Stimulated activated memory B cell treated with anti-CD40 and anti-IgM and Interleukin-4, amounts not matched to agents 10 μg/mL and 1 μg/mL and 100 μg/mL, for 72 hours (primary cell): ENCODE data around the gene TRIM39.

Experiments used
- ATAC-seq: fragments of 150-1000 bp; cut with Tn5 transposase; 2 replicates; pipeline ENCODE4 v1.10.0; 2021
- H3K27ac Mint-ChIP-seq: one replicate; pipeline ENCODE4 v1.8.0; 2022; ENCODE audit warnings: mild to moderate bottlenecking, mixed read lengths
- H3K27me3 Mint-ChIP-seq: one replicate; pipeline ENCODE4 v1.8.0; 2022; ENCODE audit warnings: mixed read lengths
- H3K36me3 Mint-ChIP-seq: one replicate; pipeline ENCODE4 v1.8.0; 2022; ENCODE audit warnings: mixed read lengths
- H3K4me1 Mint-ChIP-seq: one replicate; pipeline ENCODE4 v1.8.0; 2022; ENCODE audit warnings: mixed read lengths
- H3K4me3 Mint-ChIP-seq: one replicate; pipeline ENCODE4 v1.8.0; 2022; ENCODE audit warnings: mild to moderate bottlenecking, moderate library complexity, mixed read lengths
- H3K9me3 Mint-ChIP-seq: one replicate; pipeline ENCODE4 v1.8.0; 2022; ENCODE audit warnings: mixed read lengths

The TRIM39 gene

DNA sequence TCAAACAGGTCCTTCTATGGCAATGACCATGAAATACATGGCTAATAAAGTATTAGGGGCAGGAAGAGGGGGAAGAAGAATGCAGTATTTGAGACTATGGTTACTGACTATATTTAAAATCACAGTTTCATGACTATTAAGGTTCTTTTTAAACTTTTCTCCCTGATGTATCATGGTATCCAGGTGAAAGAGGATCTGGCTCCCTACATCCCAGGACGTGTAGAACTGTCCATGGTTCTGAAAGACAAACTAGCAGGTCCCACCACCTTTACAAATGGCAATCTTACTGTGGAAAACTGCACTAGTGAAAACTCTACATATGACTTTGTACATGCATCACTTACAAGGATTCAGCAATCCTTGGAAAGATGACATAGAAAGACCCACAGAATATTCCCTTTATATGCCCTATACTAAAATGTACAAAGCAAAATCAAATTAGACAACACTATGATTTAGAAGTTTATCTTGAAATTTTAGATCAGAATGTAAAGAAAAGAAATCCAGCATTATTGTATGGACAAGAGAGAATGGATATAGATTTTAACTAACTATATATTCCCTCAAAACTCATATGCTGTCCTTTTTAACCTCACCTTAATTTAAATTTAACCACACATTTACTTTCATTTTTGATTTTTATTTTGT is 51.7 kb downstream of the TRIM39 start:
- no peak overlapping the region for H3K4me3 Mint-ChIP-seq
- H3K36me3 Mint-ChIP-seq, result no peaks in the 10 kb centered on the region
- H3K9me3 Mint-ChIP-seq, result no peaks in the 10 kb centered on the region
- no peaks in the 10 kb centered on the region for H3K4me1 Mint-ChIP-seq
- H3K27me3 Mint-ChIP-seq, result peaks cover 61% of the 10 kb centered on the region
- no peak overlapping the region for H3K27ac Mint-ChIP-seq
- no peak for ATAC-seq

DNA sequence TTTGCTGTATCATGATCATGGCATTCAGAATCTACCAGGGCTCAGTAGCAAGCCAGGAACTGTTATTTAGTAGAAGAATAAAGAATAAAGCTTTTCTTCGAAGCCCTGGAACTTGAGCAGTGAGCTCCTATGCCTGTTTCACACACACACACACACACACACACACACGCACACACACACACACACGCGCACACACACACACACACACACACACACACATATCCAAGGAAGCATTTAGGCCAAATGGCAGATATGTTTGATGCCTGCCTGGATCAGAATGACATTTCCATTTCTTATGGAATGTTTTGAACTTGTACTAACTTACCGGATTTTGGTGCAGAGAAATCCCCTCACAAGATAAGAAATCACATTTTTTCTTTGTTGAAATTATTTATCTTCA is 53.7 kb downstream of the TRIM39 start:
- Mint-ChIP-seq H3K4me1 (peaks cover 7% of the 10 kb centered on the region), H3K27ac (no peak overlapping the region), H3K36me3 (no peaks in the 10 kb centered on the region), H3K27me3 (peaks cover 62% of the 10 kb centered on the region), H3K9me3 (no peaks in the 10 kb centered on the region), H3K4me3 (no peak overlapping the region)
- no peak for ATAC-seq

DNA sequence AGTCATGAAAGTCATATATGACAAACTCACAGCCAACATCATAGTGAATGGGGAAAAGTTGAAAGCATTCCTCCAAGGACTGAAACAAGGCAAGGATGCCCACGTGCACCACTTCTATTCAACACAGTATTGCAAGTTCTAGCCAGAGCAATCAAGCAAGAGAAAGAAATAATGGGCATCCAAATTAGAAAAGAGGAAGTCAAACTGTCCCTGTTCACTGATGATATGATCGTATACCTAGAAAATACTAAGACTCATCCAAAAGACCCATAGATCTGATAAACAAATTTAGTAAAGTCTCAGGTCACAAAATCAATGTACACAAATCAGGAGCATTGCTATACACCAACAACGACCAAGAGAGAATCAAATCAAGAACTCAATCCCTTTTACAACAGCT is 59.4 kb downstream of the TRIM39 start:
- no peak overlapping the region for H3K4me3 Mint-ChIP-seq
- H3K4me1 Mint-ChIP-seq, result peaks cover 7% of the 10 kb centered on the region
- peaks cover 89% of the 10 kb centered on the region for H3K27me3 Mint-ChIP-seq
- ATAC-seq, result no peak
- H3K9me3 Mint-ChIP-seq, result no peaks in the 10 kb centered on the region
- no peaks in the 10 kb centered on the region for H3K36me3 Mint-ChIP-seq
- no peak overlapping the region for H3K27ac Mint-ChIP-seq

DNA sequence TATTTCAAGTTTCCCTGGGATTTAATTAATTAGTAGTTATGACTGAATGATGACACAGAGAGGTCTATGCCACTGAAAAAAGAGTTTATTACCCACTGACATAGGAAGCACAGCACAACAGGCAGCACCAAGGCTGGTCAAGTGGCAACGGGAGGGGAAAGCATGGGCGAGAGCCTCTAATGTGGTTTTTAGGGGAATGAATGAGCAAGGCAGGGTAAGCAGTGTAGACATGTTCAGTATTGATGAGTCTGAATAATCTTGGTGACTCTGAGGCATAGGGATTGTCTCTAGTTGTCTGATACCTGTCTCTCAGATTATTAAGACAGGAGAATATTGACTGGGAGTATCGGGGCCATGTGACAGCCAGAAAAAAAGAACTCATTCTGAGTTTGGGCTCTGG is 64.5 kb downstream of the TRIM39 start:
- ATAC-seq, result no peak
- H3K9me3 Mint-ChIP-seq, result no peaks in the 10 kb centered on the region
- H3K36me3 Mint-ChIP-seq, result no peaks in the 10 kb centered on the region
- H3K4me3 Mint-ChIP-seq, result no peak overlapping the region
- no peak overlapping the region for H3K27ac Mint-ChIP-seq
- peaks cover 78% of the 10 kb centered on the region for H3K27me3 Mint-ChIP-seq
- no peaks in the 10 kb centered on the region for H3K4me1 Mint-ChIP-seq
